Neural progenitor cell (in vitro differentiated cells): ENCODE measurements around the gene CFAP61. TPM values are rescaled to one million over a fixed set of nuclear protein-coding genes. Genes with fewer than 3 reads are reported as not detected.

ENCODE experiments used
- DNase-seq: peaks from one replicate; pipeline ENCODE4 v3.0.0-alpha.2; 2016; ENCODE audit warnings: low spot score
- H2AFZ ChIP-seq: fragments of 200-600 bp; sonication (generic); replicated peaks from 2 replicates; pipeline ENCODE4 v1.6.1; 2016; ENCODE audit warnings: antibody characterized with exemption
- H3F3A ChIP-seq: fragments of 200-600 bp; sonication (generic); 2 replicates; pipeline ENCODE4 v1.6.1; 2016; ENCODE audit warnings: antibody characterized with exemption, low read depth
- H3K27ac ChIP-seq: fragments of 200-600 bp; sonication (generic); 2 replicates; pipeline ENCODE4 v1.5.1; 2016; ENCODE audit warnings: mild to moderate bottlenecking
- H3K27me3 ChIP-seq: fragments of 200-600 bp; sonication (generic); 2 replicates; pipeline ENCODE4 v1.6.1; 2016; ENCODE audit warnings: mild to moderate bottlenecking, moderate library complexity
- H3K36me3 ChIP-seq: fragments of 200-600 bp; sonication (generic); 2 replicates; pipeline ENCODE4 v1.5.1; 2016
- H3K4me1 ChIP-seq: fragments of 200-600 bp; sonication (generic); 2 replicates; pipeline ENCODE4 v1.6.1; 2016; ENCODE audit warnings: mixed run types
- H3K4me2 ChIP-seq: fragments of 200-600 bp; sonication (generic); 2 replicates; pipeline ENCODE4 v1.6.1; 2016
- H3K4me3 ChIP-seq: fragments of 200-600 bp; sonication (generic); 2 replicates; pipeline ENCODE4 v1.5.1; 2016
- H3K79me2 ChIP-seq: fragments of 200-600 bp; sonication (generic); 2 replicates; pipeline ENCODE4 v1.6.1; 2016; ENCODE audit warnings: low read depth
- H3K9ac ChIP-seq: fragments of 200-600 bp; sonication (generic); 2 replicates; pipeline ENCODE4 v1.6.1; 2016
- H3K9me3 ChIP-seq: fragments of 200-600 bp; sonication (generic); 2 replicates; pipeline ENCODE4 v1.5.1; 2016; ENCODE audit warnings: low read depth
- H4K20me1 ChIP-seq: fragments of 200-600 bp; sonication (generic); 2 replicates; pipeline ENCODE4 v1.6.1; 2016; ENCODE audit warnings: low read depth
- H3K27ac Mint-ChIP-seq: 3 replicates; pipeline ENCODE4 v1.8.0; 2021; ENCODE audit warnings: mixed read lengths
- H3K27me3 Mint-ChIP-seq: 2 replicates; pipeline ENCODE4 v1.8.0; 2022; ENCODE audit warnings: low read depth, mild to moderate bottlenecking, inconsistent platforms, moderate library complexity, mixed read lengths; ENCODE audit not compliant: insufficient read depth
- H3K36me3 Mint-ChIP-seq: 3 replicates; pipeline ENCODE4 v1.8.0; 2021; ENCODE audit warnings: mixed read lengths
- H3K4me1 Mint-ChIP-seq: 3 replicates; pipeline ENCODE4 v1.8.0; 2021; ENCODE audit warnings: mixed read lengths
- H3K4me3 Mint-ChIP-seq: 3 replicates; pipeline ENCODE4 v1.8.0; 2021; ENCODE audit warnings: mild to moderate bottlenecking, moderate library complexity, mixed read lengths
- H3K9me3 Mint-ChIP-seq: 3 replicates; pipeline ENCODE4 v1.8.0; 2020; ENCODE audit warnings: mixed read lengths
- CTCF ChIP-seq: fragments of 200-600 bp; sonication (generic); IDR thresholded peaks from 2 replicates; pipeline ENCODE4 v1.5.1; 2017; ENCODE audit warnings: antibody characterized with exemption, mild to moderate bottlenecking
- EZH2 ChIP-seq: fragments of 200-600 bp; sonication (generic); IDR thresholded peaks from 2 replicates; pipeline ENCODE4 v1.6.1; 2017; ENCODE audit warnings: antibody characterized with exemption, mild to moderate bottlenecking, moderate library complexity
- EZH2phosphoT487 ChIP-seq: fragments of 200-600 bp; sonication (generic); IDR thresholded peaks from 2 replicates; pipeline ENCODE4 v1.6.1; 2017; ENCODE audit warnings: antibody characterized with exemption
- total RNA-seq: library from RNA; depleted of rRNA; stranded (reverse); fragments of >200 nt; gene quantifications from 2 replicates; pipeline ENCODE4 v1.2.3, GENCODE V29; 2015; ENCODE audit warnings: low replicate concordance

CFAP61 gene
- total RNA-seq, 1 donor from 2014 or later = not detected

GRCh38 chr20:20084296-20084752, 32.0 kb downstream of the CFAP61 start:
- H3K4me1 Mint-ChIP-seq = peaks cover 2% of the 10 kb centered on the region
- H4K20me1 ChIP-seq = no peaks in the 10 kb centered on the region
- H3F3A ChIP-seq = no peaks in the 10 kb centered on the region
- H3K27ac Mint-ChIP-seq = no peak overlapping the region
- no peaks in the 10 kb centered on the region for H3K27me3 Mint-ChIP-seq
- no peak for DNase-seq
- no peak overlapping the region for H3K4me3 Mint-ChIP-seq
- no peak overlapping the region for H3K4me3 ChIP-seq
- H3K79me2 ChIP-seq = no peaks in the 10 kb centered on the region
- no peak overlapping the region for H2AFZ ChIP-seq
- no peaks in the 10 kb centered on the region for H3K4me1 ChIP-seq
- H3K4me2 ChIP-seq = no peak overlapping the region
- H3K27ac ChIP-seq = no peak overlapping the region
- H3K9me3 Mint-ChIP-seq = no peaks in the 10 kb centered on the region
- H3K9me3 ChIP-seq = no peaks in the 10 kb centered on the region
- no peak overlapping the region for H3K9ac ChIP-seq
- H3K36me3 ChIP-seq = no peaks in the 10 kb centered on the region
- no peak for TF ChIP-seq EZH2phosphoT487
- H3K27me3 ChIP-seq = peaks cover 10% of the 10 kb centered on the region
- H3K36me3 Mint-ChIP-seq = no peaks in the 10 kb centered on the region

- H2AFZ ChIP-seq = no peak overlapping the region
- H3K4me2 ChIP-seq = no peak overlapping the region
- H3K4me3 ChIP-seq = no peak overlapping the region
- H3K79me2 ChIP-seq = no peaks in the 10 kb centered on the region
- H3F3A ChIP-seq = no peaks in the 10 kb centered on the region
- no peak overlapping the region for H3K9ac ChIP-seq
- no peak for TF ChIP-seq CTCF
- TF ChIP-seq EZH2 = no peak
- TF ChIP-seq EZH2phosphoT487 = no peak
- H3K4me1 Mint-ChIP-seq = peaks cover 2% of the 10 kb centered on the region
- H3K27ac Mint-ChIP-seq = no peak overlapping the region
- H3K27me3 ChIP-seq = peaks cover 10% of the 10 kb centered on the region
- no peaks in the 10 kb centered on the region for H3K9me3 ChIP-seq
- H3K36me3 Mint-ChIP-seq = no peaks in the 10 kb centered on the region
- H4K20me1 ChIP-seq = no peaks in the 10 kb centered on the region
- DNase-seq = no peak
- H3K27me3 Mint-ChIP-seq = no peaks in the 10 kb centered on the region
- H3K9me3 Mint-ChIP-seq = no peaks in the 10 kb centered on the region
- H3K4me1 ChIP-seq = no peaks in the 10 kb centered on the region
- H3K4me3 Mint-ChIP-seq = no peak overlapping the region
- H3K36me3 ChIP-seq = no peaks in the 10 kb centered on the region
- H3K27ac ChIP-seq = no peak overlapping the region
These were observed 32.7 kb downstream of the CFAP61 start for GRCh38 chr20:20085071-20085470.

- no peaks in the 10 kb centered on the region for H3K36me3 Mint-ChIP-seq
- Histone ChIP-seq H3K4me2 (no peak overlapping the region), H3K27me3 (peaks cover 9% of the 10 kb centered on the region), H2AFZ (no peak overlapping the region), H3K27ac (no peak overlapping the region), H3K4me1 (no peaks in the 10 kb centered on the region), H3K36me3 (no peaks in the 10 kb centered on the region), H3K4me3 (no peak overlapping the region), H3K9ac (no peak overlapping the region), H3F3A (no peaks in the 10 kb centered on the region), H3K9me3 (no peaks in the 10 kb centered on the region), H4K20me1 (no peaks in the 10 kb centered on the region), H3K79me2 (no peaks in the 10 kb centered on the region)
- no peak for DNase-seq
- no peak for TF ChIP-seq EZH2phosphoT487
- TF ChIP-seq CTCF = no peak
- TF ChIP-seq EZH2 = no peak
- H3K4me3 Mint-ChIP-seq = no peak overlapping the region
- H3K9me3 Mint-ChIP-seq = no peaks in the 10 kb centered on the region
- H3K27ac Mint-ChIP-seq = no peak overlapping the region
- H3K4me1 Mint-ChIP-seq = peaks cover 2% of the 10 kb centered on the region
- peaks cover 2% of the 10 kb centered on the region for H3K27me3 Mint-ChIP-seq
These were observed 33.5 kb downstream of the CFAP61 start for GRCh38 chr20:20085812-20086211.

GRCh38 chr20:20089018-20089417, 36.7 kb downstream of the CFAP61 start:
- Mint-ChIP-seq H3K36me3 (no peaks in the 10 kb centered on the region), H3K4me1 (peaks cover under 1% of the 10 kb centered on the region), H3K9me3 (no peaks in the 10 kb centered on the region), H3K27me3 (peaks cover 2% of the 10 kb centered on the region), H3K4me3 (no peak overlapping the region), H3K27ac (no peak overlapping the region)
- H2AFZ ChIP-seq = no peak overlapping the region
- no peaks in the 10 kb centered on the region for H3F3A ChIP-seq
- H3K9me3 ChIP-seq = no peaks in the 10 kb centered on the region
- TF ChIP-seq EZH2phosphoT487 = no peak
- TF ChIP-seq CTCF = no peak
- TF ChIP-seq EZH2 = no peak
- no peak for DNase-seq
- no peak overlapping the region for H3K4me3 ChIP-seq
- H3K9ac ChIP-seq = no peak overlapping the region
- H3K27ac ChIP-seq = no peak overlapping the region
- no peaks in the 10 kb centered on the region for H4K20me1 ChIP-seq
- H3K36me3 ChIP-seq = no peaks in the 10 kb centered on the region
- no peaks in the 10 kb centered on the region for H3K4me1 ChIP-seq
- no peaks in the 10 kb centered on the region for H3K79me2 ChIP-seq
- H3K27me3 ChIP-seq = no peaks in the 10 kb centered on the region
- H3K4me2 ChIP-seq = no peak overlapping the region
